GM19035 (cell line): ENCODE results near the gene FANK1.

Experiments
- ATAC-seq: cut with Tn5 transposase; IDR thresholded peaks from one replicate; pipeline ENCODE4 v1.9.1; 2021; ENCODE audit not compliant: unreplicated experiment

FANK1 gene

DNA sequence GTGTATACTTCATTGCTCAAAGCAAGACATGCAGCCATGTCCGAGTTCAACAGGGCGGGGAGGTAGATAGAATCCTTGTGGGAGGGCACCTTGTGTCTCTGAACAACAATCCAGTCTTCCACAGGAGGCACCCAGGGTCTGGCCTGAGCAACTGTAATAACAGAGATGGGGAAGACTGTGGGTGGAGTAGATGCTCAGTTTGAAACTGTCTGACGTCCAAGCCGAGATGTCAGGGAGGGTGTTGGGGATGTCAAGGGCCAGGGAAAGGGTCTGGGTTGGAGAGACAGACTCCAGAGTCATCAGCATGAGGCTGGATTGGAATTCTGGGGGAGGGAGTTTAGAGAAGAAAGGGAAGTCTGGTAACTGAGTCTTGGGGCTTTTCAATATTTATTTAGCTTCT lies 88.0 kb downstream of the FANK1 start:
- no peak for ATAC-seq

DNA sequence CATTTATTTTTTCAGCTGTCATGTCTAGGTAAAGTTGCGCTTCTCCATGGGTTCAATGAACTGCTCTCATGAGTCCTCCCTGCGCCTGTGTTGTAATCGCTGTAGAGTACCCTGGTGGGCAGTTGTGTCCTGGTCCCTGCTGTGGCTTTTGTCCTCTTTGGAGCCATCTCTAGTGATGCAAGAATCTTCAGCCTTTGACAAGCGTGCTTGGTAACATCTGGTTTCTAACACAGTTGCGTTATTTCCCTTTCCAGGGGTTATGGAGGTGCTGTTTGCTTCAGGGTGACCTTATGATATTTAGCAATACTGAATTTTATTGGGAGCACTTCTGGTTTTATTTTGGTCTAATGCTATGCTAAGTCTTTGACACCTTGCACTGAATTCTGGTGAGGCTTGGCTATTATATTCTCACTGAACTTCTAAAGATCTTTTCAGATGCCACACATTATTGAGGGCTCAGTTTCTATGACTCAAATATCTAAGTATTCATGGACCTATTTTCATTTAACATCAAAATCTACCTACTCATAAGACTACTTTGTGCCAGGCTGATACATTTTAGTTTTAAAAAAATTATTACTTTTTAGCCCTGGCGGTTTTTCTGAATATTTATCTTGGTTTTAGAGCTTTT lies 88.6 kb downstream of the FANK1 start:
- no peak for ATAC-seq

DNA sequence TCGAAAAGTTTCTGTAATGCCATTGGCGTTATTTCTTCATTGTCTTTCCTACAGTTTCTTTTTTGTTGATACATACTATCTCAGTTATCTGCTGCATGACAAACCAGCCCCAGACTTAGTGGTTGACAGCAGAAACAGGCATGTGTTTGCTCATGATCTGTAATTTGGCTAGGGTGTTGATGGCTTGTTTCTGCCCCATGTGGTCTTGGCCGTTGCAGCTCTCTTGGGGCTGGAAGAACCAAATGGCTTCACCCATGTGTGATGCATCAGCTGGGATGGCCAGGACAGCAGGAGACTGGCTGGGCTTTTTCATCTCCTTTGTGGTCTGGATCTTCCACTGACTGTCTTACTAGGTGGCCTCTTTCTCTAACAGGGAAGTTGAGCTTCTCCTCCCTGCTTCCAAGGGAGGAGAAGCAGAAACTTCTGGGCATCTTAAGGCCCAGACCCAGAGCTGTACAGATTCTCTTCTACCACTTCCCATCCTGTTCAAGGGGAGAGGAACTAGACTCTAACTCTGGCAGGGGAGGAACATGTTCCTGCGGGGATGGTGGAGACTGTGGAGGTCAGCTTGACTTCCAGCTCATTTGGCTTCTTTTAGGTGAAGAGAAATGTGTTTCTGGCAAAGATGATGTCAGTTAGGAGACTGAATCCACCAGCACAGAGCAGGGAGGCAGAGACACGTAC lies 89.3 kb downstream of the FANK1 start:
- no peak for ATAC-seq

DNA sequence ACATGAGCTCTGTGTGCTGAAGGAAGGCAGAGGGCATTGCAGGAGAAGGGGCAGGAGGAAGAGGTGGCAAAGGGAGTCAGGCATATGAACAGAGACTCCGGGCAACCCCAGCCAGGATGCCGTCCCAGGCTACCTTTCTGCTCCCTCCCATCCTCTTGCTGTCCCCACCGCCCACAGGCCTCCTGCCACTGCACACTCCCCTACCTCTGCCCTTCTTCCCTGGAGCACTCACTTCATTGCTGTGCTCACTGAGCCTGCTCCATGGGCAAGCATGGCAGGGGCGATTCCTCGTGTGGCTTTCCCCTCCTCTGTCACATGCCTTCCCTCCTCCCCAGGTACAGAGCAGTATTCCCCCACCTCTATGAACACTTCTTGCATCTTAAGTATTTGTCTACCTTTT lies 93.4 kb downstream of the FANK1 start:
- no peak for ATAC-seq

DNA sequence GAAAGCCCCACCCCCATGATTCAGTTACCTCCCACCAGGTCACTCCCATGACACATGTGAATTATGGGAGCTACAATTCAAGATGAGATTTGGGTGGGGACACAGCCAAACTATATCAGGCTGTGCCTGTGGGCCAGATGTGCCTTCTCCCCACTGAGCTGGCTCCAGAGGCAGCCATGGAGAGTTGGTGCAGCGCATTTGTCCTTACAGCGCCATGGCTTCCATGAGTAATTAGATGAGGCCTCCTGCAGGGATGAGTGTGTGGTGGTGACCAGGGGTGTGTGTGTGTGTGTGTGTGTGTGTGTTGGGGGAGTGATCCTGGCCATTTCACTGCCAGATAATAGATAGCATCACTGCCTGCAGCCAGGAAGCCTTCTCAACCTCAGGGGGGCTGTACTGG lies 94.6 kb downstream of the FANK1 start:
- no peak for ATAC-seq

DNA sequence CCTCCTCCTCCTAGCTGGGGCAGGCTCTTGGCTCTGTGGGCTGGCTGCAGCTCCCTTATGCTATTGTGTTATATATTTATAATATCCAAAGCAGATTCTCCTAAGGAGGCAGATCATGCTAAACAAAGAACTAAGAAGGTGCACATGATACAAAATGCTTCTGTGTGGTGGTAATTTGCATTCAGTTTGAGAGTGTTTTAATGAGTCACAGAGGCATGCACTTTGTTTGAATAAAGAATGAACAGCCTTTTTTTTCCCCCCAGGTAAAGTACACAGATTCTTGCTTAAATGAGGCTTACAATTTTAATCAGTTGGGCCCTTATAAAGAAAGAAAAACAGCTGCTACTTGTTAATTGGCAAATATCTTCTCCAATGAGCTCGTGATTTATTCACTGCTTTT lies 95.0 kb downstream of the FANK1 start:
- ATAC-seq, result no peak

DNA sequence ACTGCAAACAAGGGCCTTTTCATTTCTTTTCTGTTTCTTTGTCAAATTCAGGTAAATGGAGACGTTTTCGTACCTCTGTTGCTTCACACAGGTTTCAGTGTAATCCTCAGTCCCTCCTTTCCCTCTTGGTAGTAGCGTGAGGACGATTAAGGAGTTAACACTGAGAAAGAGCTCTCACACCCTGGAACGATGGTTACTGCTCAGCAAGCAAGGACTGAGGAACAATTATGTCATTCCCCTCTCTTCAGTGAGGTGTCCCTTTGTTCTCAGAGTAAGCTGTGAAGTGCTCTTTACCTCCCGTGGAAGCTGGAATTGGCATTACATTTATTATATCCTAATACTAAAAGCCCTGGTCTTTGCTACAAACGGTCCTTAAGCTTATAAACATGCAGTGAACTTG lies 95.9 kb downstream of the FANK1 start:
- no peak for ATAC-seq

DNA sequence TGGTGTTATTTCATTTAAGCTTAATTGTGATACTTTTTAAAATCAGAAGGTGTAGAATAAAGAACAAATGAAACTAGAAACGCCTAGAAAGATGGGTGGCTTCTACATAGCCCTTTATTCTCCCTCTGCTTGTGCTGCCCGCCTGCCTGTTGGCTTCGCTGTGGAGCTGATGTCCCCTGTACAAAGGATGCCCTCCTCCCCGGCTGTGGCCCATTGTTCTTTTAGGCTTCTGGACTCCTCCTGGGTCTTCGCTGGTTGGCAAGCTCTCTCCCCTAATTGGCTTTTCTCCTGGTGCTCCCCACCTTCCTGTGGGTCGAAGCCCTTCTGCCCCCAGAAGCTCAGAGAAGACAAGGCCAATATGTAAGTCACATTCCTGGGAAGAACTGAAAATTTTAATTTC lies 98.2 kb downstream of the FANK1 start:
- ATAC-seq, result no peak

DNA sequence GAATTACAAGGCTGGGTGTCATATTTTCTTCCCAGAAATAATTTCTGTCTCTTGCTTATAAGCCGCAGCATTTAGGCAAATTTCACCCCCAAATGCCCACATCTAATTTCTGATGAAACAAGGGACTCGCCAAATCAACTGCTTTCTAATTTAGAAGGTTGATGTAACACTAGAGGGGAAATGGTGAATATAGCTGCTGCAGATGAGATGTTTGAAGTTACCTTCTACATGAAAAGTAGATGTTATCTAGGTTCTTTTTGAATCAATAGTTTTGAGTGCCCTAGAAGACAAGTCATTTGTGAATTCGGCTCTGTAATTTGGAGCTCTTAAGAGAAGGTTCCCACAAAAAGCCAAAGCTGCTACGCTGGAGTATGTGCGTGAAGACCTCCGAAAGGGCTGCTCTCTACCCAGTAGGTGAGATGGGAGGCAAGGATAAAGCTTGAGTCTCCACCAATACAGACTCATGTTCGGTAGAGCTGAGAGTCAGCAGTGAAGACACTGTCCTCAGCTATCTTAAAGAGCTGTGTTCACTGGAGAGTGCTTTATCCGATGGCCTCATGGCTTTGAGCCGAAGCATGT lies 99.5 kb downstream of the FANK1 start:
- no peak for ATAC-seq

DNA sequence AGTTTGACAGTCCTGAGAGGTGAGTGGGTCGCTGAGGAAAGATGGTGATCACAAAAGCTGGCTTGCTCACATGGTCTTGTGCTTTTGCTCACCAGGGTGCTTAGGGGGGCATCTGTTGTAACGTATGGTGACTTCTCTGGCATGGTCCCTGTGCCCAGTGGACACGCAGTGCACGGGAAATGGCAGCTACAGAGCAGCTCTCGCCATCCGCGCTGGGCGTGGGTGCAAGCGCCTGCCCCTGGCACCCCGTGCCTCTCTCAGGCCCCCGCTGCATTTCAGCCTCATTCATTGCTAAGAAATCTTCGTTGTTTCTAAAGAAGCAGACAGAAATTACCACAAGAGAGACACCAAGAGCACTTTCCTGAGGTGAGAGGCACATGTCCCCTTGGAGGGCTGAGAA lies 101.2 kb downstream of the FANK1 start:
- no peak for ATAC-seq

DNA sequence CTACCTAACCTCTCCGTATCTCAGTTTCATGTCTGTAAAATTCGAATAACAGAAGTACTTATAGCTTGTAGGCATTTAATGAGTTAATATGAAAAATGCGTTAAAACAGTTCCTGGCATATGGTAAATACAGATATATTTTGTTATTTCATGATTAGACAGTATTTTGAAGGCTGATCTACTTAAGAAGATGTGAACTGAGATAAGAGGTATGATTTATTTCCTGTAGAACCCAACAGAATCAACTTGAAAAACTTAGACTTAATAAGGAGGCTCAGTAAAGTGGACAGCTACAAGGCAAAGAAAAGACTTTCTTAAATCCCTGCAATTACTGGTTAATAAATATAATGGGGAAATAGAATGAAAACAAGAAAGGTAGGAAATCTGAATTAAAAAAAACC lies 103.3 kb downstream of the FANK1 start:
- ATAC-seq, result no peak

DNA sequence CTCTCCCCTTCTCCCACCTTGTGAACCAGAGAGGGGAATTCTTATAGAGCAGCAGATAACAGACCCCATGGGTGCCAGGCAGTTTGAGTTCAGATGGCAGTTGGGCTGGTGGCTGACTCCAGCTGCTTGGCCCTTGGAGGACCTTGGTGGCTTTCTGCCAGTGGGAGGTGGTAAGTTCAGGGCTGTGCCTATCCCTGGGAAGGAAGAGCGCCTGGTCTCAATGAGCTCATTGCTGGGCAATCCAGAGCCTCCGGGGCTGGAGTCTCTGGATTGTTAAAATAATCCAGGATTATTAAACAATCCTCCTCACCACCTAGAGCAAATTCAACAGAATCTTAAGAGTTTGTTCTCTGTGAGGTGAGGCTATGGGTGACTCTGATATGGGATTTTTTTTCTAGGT lies 105.2 kb downstream of the FANK1 start:
- ATAC-seq, result no peak

DNA sequence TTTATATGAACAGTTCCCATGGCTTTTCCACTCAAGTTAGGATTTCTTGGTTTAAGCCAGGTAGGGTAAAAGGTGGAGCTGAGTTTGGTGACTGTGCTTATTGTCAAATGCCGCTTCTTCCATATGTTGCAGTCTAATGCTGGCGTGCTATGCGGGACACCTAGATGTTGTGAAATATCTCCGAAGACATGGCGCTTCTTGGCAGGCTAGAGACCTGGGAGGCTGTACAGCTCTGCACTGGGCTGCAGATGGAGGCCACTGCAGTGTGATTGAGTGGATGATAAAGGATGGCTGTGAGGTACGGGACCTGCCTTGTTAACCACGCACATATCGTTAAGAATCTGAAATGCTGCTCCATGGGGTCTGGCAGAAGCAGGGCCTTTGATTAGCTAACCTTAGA lies 108.4 kb downstream of the FANK1 start:
- ATAC-seq, result no peak

DNA sequence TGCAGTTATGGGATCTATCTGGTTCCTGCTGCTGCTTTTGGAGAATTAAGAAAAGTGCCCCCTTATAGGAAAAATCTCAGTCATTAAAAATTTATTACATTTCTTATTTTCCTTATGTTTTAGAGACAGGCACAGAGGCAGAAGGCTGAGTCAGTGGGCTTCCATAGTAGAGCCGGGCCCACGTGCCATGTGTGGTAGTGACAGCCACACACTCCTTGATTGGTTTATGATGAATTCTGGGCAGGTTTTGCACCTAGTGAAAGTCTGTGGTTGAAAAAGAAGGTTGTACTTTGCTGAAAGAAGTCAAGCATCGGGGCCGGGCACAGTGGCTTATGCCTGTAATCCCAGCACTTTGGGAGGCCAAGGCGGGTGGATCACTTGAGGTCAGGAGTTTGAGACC lies 109.9 kb downstream of the FANK1 start:
- ATAC-seq, result no peak

DNA sequence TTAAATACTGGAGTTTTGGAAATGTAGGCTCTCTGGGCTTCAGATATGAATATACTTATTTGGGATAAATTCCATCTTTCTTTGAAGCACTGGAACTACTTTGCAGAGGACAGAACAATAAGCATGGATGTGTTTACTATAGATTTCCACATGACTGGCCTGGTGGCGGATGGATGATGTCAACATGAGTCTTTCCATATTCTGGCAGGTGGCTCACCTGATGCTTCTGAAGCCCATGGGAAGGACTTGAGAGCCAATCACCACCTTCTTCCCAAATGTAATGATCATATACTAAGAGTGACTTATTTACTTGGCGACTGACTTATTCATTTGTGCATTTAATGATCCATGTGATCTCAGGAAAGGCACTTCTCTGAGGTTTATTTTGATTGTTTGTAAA lies 110.5 kb downstream of the FANK1 start:
- no peak for ATAC-seq

DNA sequence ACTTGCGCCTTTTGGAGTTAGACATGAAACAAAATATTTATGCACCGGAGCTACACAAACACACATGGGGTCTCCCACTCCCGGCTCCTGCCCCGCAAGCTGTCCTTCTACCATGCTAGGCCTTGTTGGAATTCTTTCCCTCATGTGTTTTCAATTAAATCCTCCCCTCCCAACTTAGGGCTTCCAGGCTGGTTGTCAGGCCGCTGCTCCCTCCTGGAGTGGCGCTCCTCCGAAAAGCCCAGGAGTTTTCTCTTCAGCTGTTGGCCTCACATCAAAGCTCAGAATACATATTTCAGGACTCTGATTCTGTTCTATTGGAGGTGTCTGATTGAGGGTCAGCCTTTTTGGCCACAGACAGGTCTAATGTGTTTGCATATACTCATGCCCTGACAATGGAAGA lies 113.3 kb downstream of the FANK1 start:
- ATAC-seq, result no peak

DNA sequence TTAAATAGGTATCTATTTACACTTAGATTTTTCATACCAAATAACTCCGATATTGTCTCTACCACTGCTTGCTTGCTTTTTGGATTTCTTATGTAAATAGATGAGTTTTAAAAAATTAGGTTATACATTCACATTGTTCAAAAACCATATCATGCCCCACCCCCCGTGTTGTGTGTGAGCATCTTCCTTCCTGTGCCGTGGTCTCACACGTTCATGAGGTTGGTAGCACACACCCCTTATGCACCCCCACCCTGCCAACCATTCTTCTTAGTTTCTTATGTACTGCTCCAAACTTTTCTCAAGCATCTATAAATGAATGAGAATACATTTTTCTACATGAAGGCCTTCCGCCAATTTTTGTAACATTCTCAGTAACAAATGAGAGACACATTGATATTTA lies 115.6 kb downstream of the FANK1 start:
- ATAC-seq, result no peak

DNA sequence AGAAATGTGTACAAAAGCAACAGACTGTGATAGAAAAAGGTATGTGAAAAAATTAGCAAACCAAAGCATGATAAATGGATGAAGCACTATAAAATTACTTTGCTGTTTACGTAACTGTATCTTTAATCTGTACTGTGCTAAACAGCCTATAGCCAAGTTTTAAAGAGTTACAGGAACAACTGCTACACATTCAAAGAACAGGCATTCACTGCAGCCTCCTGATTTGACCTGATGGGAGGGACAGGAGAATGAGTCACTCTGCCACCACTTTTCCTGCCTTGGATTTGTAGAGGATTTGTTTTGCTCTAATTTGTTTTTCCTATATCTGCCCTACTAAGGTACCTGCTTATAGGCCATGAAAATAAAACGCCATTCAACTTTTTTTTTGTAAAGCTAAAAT lies 116.1 kb downstream of the FANK1 start:
- ATAC-seq, result no peak

DNA sequence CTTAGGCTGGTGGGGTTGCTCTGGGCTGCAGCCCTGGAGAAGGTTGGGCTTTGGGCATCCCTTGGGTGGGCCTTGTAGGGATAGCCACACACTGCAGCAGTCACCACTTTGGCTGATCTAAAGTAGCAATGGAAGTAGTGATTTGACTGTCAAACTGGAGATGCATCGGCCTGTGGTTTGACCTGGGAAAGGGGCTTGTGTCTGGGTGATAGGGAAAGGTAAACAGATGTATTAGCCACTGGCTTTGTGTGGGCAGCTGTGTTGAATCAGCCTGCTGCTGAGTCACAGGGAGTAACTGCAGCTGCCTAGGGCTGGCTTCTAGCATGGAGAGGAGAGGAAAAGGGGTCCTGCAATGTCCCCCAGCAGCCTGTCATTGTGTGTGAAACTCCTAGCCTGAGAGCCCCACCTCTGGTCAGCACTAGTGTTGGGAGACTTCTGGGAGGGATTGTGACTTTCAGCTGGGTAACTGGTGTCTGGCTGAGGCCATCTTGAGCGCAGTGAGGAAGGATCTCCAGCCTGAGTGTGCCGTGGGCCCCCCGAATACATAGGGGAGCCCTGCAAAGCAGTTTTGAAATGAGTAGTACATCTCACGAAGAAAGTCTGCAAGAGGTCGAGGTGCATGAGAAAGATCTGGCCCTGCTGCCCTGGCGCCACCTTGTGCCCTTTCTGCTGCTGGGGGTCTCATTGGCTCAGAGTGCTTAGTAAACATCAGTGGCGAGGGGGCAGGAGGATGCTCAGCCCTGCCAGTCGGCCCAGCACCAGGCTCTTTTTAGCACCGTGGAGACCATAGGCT lies 117.3 kb downstream of the FANK1 start:
- peak; percentile 66 for ATAC-seq

DNA sequence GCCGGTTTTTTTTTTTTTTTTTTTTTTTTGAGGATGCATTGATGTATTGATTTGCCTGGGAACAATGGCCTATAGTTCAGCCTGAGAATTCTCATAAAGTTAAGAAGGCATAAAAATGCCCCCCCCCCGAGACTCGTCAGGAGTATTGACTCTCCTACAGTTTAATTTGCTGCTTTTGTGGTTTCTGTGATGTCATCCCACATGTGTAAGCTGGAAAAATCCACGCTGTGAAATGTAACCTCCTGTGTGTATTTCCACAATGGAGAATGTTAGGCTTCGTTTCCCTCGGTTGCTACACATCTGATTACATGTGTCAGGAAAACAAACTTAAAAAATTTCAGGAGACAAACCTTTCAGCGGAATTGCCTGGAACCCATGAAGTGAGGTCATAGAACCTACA lies 117.9 kb downstream of the FANK1 start:
- no peak for ATAC-seq

DNA sequence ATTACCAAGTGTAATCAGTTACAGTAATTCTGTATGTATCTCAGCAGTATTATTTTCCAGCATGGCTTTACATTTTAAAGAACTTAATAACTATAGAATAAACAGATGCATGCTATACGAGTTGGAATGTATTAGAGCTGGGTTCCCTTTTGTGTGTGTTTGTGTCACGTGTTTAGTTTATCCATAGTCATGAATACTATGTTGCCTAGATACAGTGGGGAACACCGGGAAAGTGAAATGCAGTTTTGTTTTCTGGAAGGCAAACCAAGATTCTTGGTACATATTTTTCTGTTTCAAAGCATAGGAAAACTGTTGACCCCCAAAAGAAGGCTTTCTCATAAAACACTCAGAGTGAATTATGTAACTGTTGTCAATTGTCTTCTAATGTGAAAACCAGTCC lies 119.0 kb downstream of the FANK1 start:
- no peak for ATAC-seq
